H1 (cell line): Measurements from ENCODE around the gene SH2D1A.

Experiments
- BACH1 ChIP-seq: IDR thresholded peaks from 2 replicates; pipeline ENCODE4 v1.6.1; 2012; ENCODE audit warnings: low read length, improper control_type of control experiment
- BCL11A ChIP-seq, 2 experiments: IDR thresholded peaks; one replicate each; pipeline ENCODE4 v1.6.1; 2011; ENCODE audit warnings: low read depth in 2 of 2, low read length in 2 of 2, mild to moderate bottlenecking in 2 of 2
- CTCF ChIP-seq, 3 experiments: IDR thresholded peaks; 1 replicate in 2 of 3; 2 replicates in 1 of 3; pipeline versions ENCODE4 v1.5.1 to v1.6.1; 2011; ENCODE audit warnings: low read length in 3 of 3, mild to moderate bottlenecking in 3 of 3, inconsistent platforms in 2 of 3, low read depth in 1 of 3, moderate library complexity in 1 of 3; ENCODE audit not compliant: insufficient read depth in 1 of 3; ENCODE audit errors: control extremely low read depth in 1 of 3
- EP300 ChIP-seq, 2 experiments: IDR thresholded peaks; 1 replicate in 1 of 2; 2 replicates in 1 of 2; pipeline ENCODE4 v1.6.1; 2011 to 2012; ENCODE audit warnings: low read depth in 2 of 2, low read length in 2 of 2, mild to moderate bottlenecking in 2 of 2, borderline replicate concordance in 1 of 2, inconsistent platforms in 1 of 2, moderate library complexity in 1 of 2
- EZH2 ChIP-seq: fragments of 200-600 bp; sonication (generic); IDR thresholded peaks from 2 replicates; pipeline ENCODE4 v1.7.1; 2012; ENCODE audit warnings: low read depth, mild to moderate bottlenecking, moderate library complexity, low read length, inconsistent platforms; ENCODE audit not compliant: severe bottlenecking
- FOSL1 ChIP-seq: IDR thresholded peaks from 2 replicates; pipeline ENCODE4 v1.6.1; 2011; ENCODE audit warnings: mild to moderate bottlenecking, low read depth, low read length, moderate library complexity; ENCODE audit not compliant: insufficient read depth
- JUND ChIP-seq: IDR thresholded peaks from 2 replicates; pipeline ENCODE4 v1.6.1; 2011; ENCODE audit warnings: mild to moderate bottlenecking, improper control_type of control experiment, low read length
- POLR2A ChIP-seq, 2 experiments: IDR thresholded peaks; 1 replicate in 1 of 2; 2 replicates in 1 of 2; pipeline ENCODE4 v1.6.1; 2011; ENCODE audit warnings: low read depth in 2 of 2, low read length in 2 of 2, mild to moderate bottlenecking in 2 of 2; ENCODE audit errors: control extremely low read depth in 1 of 2
- POLR2AphosphoS5 ChIP-seq: IDR thresholded peaks from 2 replicates; pipeline ENCODE4 v1.6.1; 2011; ENCODE audit warnings: low read depth, low read length
- RNF2 ChIP-seq: fragments of 200-900, 300-1000 bp; sonication (generic); IDR thresholded peaks from 2 replicates; pipeline ENCODE4 v1.7.1; 2016; ENCODE audit warnings: borderline replicate concordance, low read depth, mild to moderate bottlenecking, antibody characterized with exemption, low read length; ENCODE audit not compliant: poor library complexity, severe bottlenecking; ENCODE audit errors: missing control alignments
- SAP30 ChIP-seq: fragments of 300-600 bp; sonication (generic); IDR thresholded peaks from 2 replicates; pipeline ENCODE4 v1.7.1; 2012; ENCODE audit warnings: low read length, moderate library complexity, mild to moderate bottlenecking, inconsistent platforms; ENCODE audit not compliant: insufficient read depth, insufficient replicate concordance
- ZNF274 ChIP-seq: IDR thresholded peaks from 2 replicates; pipeline ENCODE4 v1.7.0; 2012; ENCODE audit warnings: low read length, borderline replicate concordance; ENCODE audit errors: extremely low read depth
- TF ChIP-seq, protein P1 (sequence below): IDR thresholded peaks from 2 replicates; pipeline ENCODE4 v1.6.1; 2012; ENCODE audit warnings: inconsistent platforms

DNA sequence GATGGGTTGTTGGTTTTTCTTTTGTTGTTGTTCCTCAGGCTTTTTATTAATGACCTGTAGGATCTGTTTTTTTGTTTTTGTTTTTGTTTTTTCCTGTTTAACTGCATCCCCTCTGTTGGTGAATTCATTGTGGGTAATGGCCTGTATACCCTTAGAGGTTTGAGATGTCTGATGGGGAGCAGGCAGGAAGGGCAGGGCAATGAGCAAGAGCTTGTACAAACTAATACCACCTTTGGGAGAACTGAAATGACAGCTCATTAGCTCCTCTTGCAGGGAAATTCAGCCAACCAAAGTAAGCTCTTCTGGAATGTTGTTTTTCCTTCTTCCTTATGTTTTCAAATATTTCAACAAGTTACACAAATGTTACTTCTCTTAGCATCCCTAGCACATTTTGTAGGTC lies 23.4 kb downstream of the SH2D1A start:
- TF ChIP-seq SAP30 (no peak), EZH2 (no peak), POLR2AphosphoS5 (no peak), BACH1 (no peak), CTCF (IDR thresholded peaks at IDR 0.05; ENCODE audit: control extremely low read depth in 1 of 3, insufficient read depth in 1 of 3, low read depth in 1 of 3, low read length in 3 of 3) (no peak), ZNF274 (no peak), JUND (no peak), RNF2 (no peak), POLR2A (IDR thresholded peaks at IDR 0.05; ENCODE audit: control extremely low read depth in 1 of 2, low read depth in 2 of 2, low read length in 2 of 2) (no peak), FOSL1 (no peak), BCL11A (IDR thresholded peaks at IDR 0.05; ENCODE audit: low read depth in 2 of 2, low read length in 2 of 2) (no peak), EP300 (IDR thresholded peaks at IDR 0.05; ENCODE audit: borderline replicate concordance in 1 of 2, low read depth in 2 of 2, low read length in 2 of 2) (no peak)
- TF ChIP-seq, protein P1, sequence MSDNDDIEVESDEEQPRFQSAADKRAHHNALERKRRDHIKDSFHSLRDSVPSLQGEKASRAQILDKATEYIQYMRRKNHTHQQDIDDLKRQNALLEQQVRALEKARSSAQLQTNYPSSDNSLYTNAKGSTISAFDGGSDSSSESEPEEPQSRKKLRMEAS, result no peak
